K562 (cell line): ENCODE results near the gene BORCS5. TPM values are rescaled to one million over a fixed set of nuclear protein-coding genes. Genes with fewer than 3 reads are reported as not detected.

ENCODE experiments used
- ATAC-seq: fragments of 200-7000 bp; cut with Tn5 transposase; 3 replicates; pipeline ENCODE4 v1.9.1; 2020; ENCODE audit warnings: moderate library complexity
- BruUV-seq: library from RNA; stranded (reverse); fragments of 400-500 nt; replicated peaks from 2 replicates; lab custom pipeline; 2021; lab: Mats Ljungman, UMichigan
- CTCF ChIA-PET: fragments of 300-600 bp; formaldehyde crosslinking; extraction: SDS; loops from one replicate; lab custom pipeline; 2021; ENCODE audit warnings: low intra/inter-chr PET ratio; lab: Yijun Ruan, JAX
- POLR2A ChIA-PET: fragments of 300-600, 350-650 bp; sonication (Branson Sonifier 250); formaldehyde crosslinking; extraction: SDS; loops from one replicate; lab custom pipeline; 2021; ENCODE audit warnings: antibody characterized with exemption, inconsistent platforms; lab: Yijun Ruan, JAX
- DNase-seq, 4 experiments: peaks; one replicate each; pipeline versions ENCODE4 v3.0.0 to v3.0.0-alpha.2; 2011 to 2018; ENCODE audit warnings: low spot score in 3 of 4, mixed read lengths in 3 of 4; ENCODE audit errors: extremely low read depth in 1 of 4
- FAIRE-seq: peaks from 2 replicates; lab custom pipeline; 2011; peaks lifted over from hg19 to GRCh38; lab: Jason Lieb, UNC
- H2AFZ ChIP-seq: 2 replicates; pipeline ENCODE4 v1.6.0; 2011; ENCODE audit warnings: low read depth, low read length, control low read depth, inconsistent platforms
- H3K27ac ChIP-seq: fragments of 200-600 bp; 3 replicates; pipeline ENCODE4 v1.8.0; 2011; ENCODE audit warnings: low read depth, mild to moderate bottlenecking, control low read depth, inconsistent platforms, low read length, moderate library complexity, mixed read lengths; ENCODE audit errors: extremely low read depth
- H3K27me3 ChIP-seq, 2 experiments: fragments of 300-600 bp in 1 of 2; 2 replicates in 1 of 2; 3 replicates in 1 of 2; pipeline versions ENCODE4 v1.6.0 to v1.8.0; 2011; ENCODE audit warnings: inconsistent platforms in 2 of 2, low read length in 2 of 2, mild to moderate bottlenecking in 1 of 2, mixed read lengths in 1 of 2, moderate library complexity in 1 of 2; ENCODE audit not compliant: control insufficient read depth in 2 of 2, insufficient read depth in 2 of 2
- H3K36me3 ChIP-seq: fragments of 300-600 bp; 3 replicates; pipeline ENCODE4 v1.8.0; 2011; ENCODE audit warnings: mild to moderate bottlenecking, low read length, inconsistent platforms; ENCODE audit not compliant: control insufficient read depth, insufficient read depth
- H3K4me1 ChIP-seq, 2 experiments: fragments of 200-600 bp in 1 of 2; replicated peaks in 1 of 2; 2 replicates in 1 of 2; 3 replicates in 1 of 2; pipeline versions ENCODE4 v1.5.1 to v1.8.0; 2011; ENCODE audit warnings: inconsistent platforms in 2 of 2, low read length in 2 of 2, mild to moderate bottlenecking in 1 of 2, mixed read lengths in 1 of 2, moderate library complexity in 1 of 2; ENCODE audit not compliant: control insufficient read depth in 2 of 2, insufficient read depth in 2 of 2
- H3K4me2 ChIP-seq: 2 replicates; pipeline ENCODE4 v1.6.1; 2011; ENCODE audit warnings: low read length, control low read depth, inconsistent platforms, mixed read lengths; ENCODE audit not compliant: insufficient read depth
- H3K4me3 ChIP-seq: fragments of 200-600 bp; sonication (generic), shearing (Covaris generic); 2 replicates; pipeline ENCODE4 v1.5.1; 2016; ENCODE audit warnings: control low read depth, inconsistent platforms
- H3K79me2 ChIP-seq: fragments of 200-600 bp; 3 replicates; pipeline ENCODE4 v1.8.0; 2011; ENCODE audit warnings: low read length, inconsistent platforms; ENCODE audit not compliant: control insufficient read depth, insufficient read depth
- H3K9ac ChIP-seq, 2 experiments: 2 replicates each; pipeline versions ENCODE4 v1.6.0 to v1.6.1; 2011; ENCODE audit warnings: low read depth in 2 of 2, low read length in 2 of 2, control low read depth in 1 of 2, inconsistent platforms in 1 of 2, mild to moderate bottlenecking in 1 of 2, mixed read lengths in 1 of 2; ENCODE audit not compliant: insufficient read depth in 1 of 2
- H3K9me1 ChIP-seq: one replicate; pipeline ENCODE4 v1.6.0; 2011; ENCODE audit warnings: inconsistent platforms, mild to moderate bottlenecking, low read length, moderate library complexity; ENCODE audit not compliant: control insufficient read depth, insufficient read depth
- H3K9me3 ChIP-seq: replicated peaks from 2 replicates; pipeline ENCODE4 v1.5.1; 2011; ENCODE audit warnings: low read depth, low read length, inconsistent platforms; ENCODE audit not compliant: control insufficient read depth, insufficient read depth
- H4K20me1 ChIP-seq: replicated peaks from 2 replicates; pipeline ENCODE4 v1.6.1; 2011; ENCODE audit warnings: low read length, inconsistent platforms, mixed read lengths; ENCODE audit not compliant: control insufficient read depth, insufficient read depth
- AFF1 ChIP-seq, 2 experiments: fragments of 450-650 bp; IDR thresholded peaks; 2 replicates each; pipeline ENCODE4 v1.6.1; 2018; ENCODE audit warnings: mild to moderate bottlenecking in 2 of 2, low read depth in 1 of 2; ENCODE audit not compliant: partially characterized antibody in 2 of 2
- BDP1 ChIP-seq: IDR thresholded peaks from 3 replicates; pipeline ENCODE4 v1.6.1; 2011; ENCODE audit not compliant: insufficient read length, insufficient read depth
- C11orf30 ChIP-seq: fragments of 450-650 bp; IDR thresholded peaks from 2 replicates; pipeline ENCODE4 v1.6.1; 2016; ENCODE audit warnings: low read depth, mild to moderate bottlenecking
- DIDO1 ChIP-seq: fragments of 450-650 bp; IDR thresholded peaks from 2 replicates; pipeline ENCODE4 v1.6.1; 2016; ENCODE audit warnings: low read depth, missing biosample characterization, missing genetic modification characterization
- DMBX1 ChIP-seq: fragments of 250-450 bp; sonication (Bioruptor Pico); IDR thresholded peaks from 2 replicates; pipeline ENCODE4 v1.8.0; 2022; ENCODE audit warnings: inconsistent platforms, mild to moderate bottlenecking, moderate library complexity, borderline replicate concordance
- ELF4 ChIP-seq: fragments of 450-650 bp; formaldehyde crosslinking; IDR thresholded peaks from 2 replicates; pipeline ENCODE4 v1.4.0; 2022; ENCODE audit warnings: missing genetic modification characterization
- GTF2A2 ChIP-seq: IDR thresholded peaks from 2 replicates; pipeline ENCODE4 v1.6.1; 2016; ENCODE audit warnings: mild to moderate bottlenecking, missing genetic modification characterization, missing compliant biosample characterization
- MAFK ChIP-seq: IDR thresholded peaks from 2 replicates; pipeline ENCODE4 v1.6.1; 2011; ENCODE audit warnings: low read length, improper control_type of control experiment
- MED1 ChIP-seq: sonication (generic); formaldehyde crosslinking; IDR thresholded peaks from 2 replicates; pipeline ENCODE4 v1.8.1; 2023; ENCODE audit warnings: missing genetic modification reagents, borderline replicate concordance
- SIRT6 ChIP-seq: IDR thresholded peaks from one replicate; pipeline ENCODE4 v1.6.1; 2012; ENCODE audit warnings: low read depth, mild to moderate bottlenecking, control low read depth, inconsistent platforms, low read length, moderate library complexity
- SMARCA5 ChIP-seq: fragments of 450-650 bp; IDR thresholded peaks from 2 replicates; pipeline ENCODE4 v1.6.1; 2016
- THRA ChIP-seq: fragments of 450-650 bp; IDR thresholded peaks from 2 replicates; pipeline ENCODE4 v1.6.1; 2017; ENCODE audit warnings: mild to moderate bottlenecking, moderate library complexity
- ZNF384 ChIP-seq: IDR thresholded peaks from 2 replicates; pipeline ENCODE4 v1.6.1; 2012; ENCODE audit warnings: low read depth, low read length, improper control_type of control experiment
- WGBS: fragments of 100-300 bp; shearing (Covaris generic); methylation state at CpG from one replicate; pipeline ENCODE4 v1.1.6; 2016; ENCODE audit warnings: low coverage, mixed read lengths; ENCODE audit not compliant: insufficient coverage; ENCODE audit errors: missing lambda C conversion rate; 5-methylcytosine and 5-hydroxymethylcytosine counted together
- in situ Hi-C: fragments of 300-500 bp; cut with MboI; formaldehyde crosslinking; loops from 4 replicates; pipeline ENCODE4 v1.15.0; 2018; ENCODE audit warnings: inconsistent platforms, mixed read lengths
- intact Hi-C: fragments of 100-400 bp; cut with micrococcal nuclease; formaldehyde crosslinking; loops from 2 replicates; pipeline ENCODE4 v1.14.2; 2022
- polyA plus RNA-seq, 8 experiments: library from polyadenylated mRNA; depleted of rRNA in 4 of 8; stranded (reverse) in 5 of 8; unstranded in 3 of 8; fragments of >200 nt; fragmentation: Nextera tagmentation in 2 of 8; fragmentation: Illumina TruSeq in 1 of 8; extraction: Ambion mirVana in 2 of 8; extraction: Trizol in 1 of 8; gene quantifications; 2 replicates each; pipeline versions ENCODE4 v1.2.1 to v1.2.3, GENCODE V29; 2011 to 2014; ENCODE audit warnings: inconsistent platforms in 1 of 8, missing spikeins in 1 of 8
- total RNA-seq, 7 experiments: library from RNA; depleted of rRNA in 6 of 7; stranded (reverse); fragments of >200 nt in 6 of 7; fragmentation: Illumina TruSeq in 2 of 7; extraction: Trizol in 2 of 7; gene quantifications; 2 replicates each; pipeline versions ENCODE4 v1.2.1 to v1.2.3, GENCODE V29; 2011 to 2021; ENCODE audit warnings: low replicate concordance in 1 of 7

Gene BORCS5
- total and polyA plus RNA-seq, 9 of the 15 experiments (the other 6 are each of a cell fraction or from before 2014, with no cell fraction given), result 0.31 to 12.4 (median 6.6) TPM

- no peak for TF ChIP-seq THRA
- TF ChIP-seq GTF2A2 (tag), result no peak
- no peak for TF ChIP-seq SMARCA5
These were observed 155.2 kb downstream of the BORCS5 start (continued) for GRCh38 chr12:12511895-12512711.

DNA sequence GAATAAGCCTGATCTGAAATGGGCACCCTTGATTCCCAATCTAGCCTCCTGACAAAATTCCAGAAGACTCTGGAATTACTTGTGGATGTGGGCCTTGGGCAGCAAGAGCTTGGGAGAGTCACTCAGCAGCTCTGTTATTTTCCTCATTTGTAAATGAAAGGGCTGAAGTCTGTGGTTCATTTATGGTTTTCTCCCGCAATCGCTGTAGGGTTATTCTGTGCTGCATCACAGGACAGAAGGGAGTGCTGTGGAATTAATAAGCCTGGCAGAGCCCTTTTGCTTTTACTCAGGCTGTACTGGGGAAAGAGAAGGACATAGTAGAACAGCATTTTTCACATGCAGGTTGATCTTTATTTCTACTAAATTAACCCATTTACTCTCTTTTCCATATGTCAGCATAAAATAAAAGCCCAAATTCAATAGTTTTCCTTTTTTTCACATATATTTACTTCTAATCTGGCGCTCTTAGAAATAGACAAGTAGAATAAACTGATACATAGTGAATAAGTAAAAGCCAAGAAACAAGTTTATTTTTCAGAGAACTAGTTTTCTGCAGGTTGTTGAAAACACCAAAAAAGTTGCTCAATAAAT is 156.6 kb downstream of the BORCS5 start:
- intact Hi-C loops (no loop called here), in situ Hi-C loops (no loop called here)
- DNase-seq, result no peak
- no peaks in the 10 kb centered on the region for H4K20me1 ChIP-seq
- ATAC-seq, result no peak
- H3K27ac ChIP-seq, result no peak overlapping the region
- ChIA-PET POLR2A (interaction anchor here (0.6 to 0.7 kb wide), 2 partner anchors 14 to 1816 kb away, joined by 3 to 4 read pairs; no protein-coding TSS in a partner anchor), CTCF (no interaction called here)
- WGBS, result 83% methylated on average over 3 of the region's 3 CpGs
- no peak overlapping the region for H3K4me3 ChIP-seq
- no peaks in the 10 kb centered on the region for H3K27me3 ChIP-seq
- H3K9me1 ChIP-seq, result no peaks in the 10 kb centered on the region
- no peak overlapping the region for H2AFZ ChIP-seq
- no TSS peak for BruUV-seq
- H3K4me2 ChIP-seq, result no peak overlapping the region
- H3K9me3 ChIP-seq, result no peaks in the 10 kb centered on the region
- H3K4me1 ChIP-seq, result no peaks in the 10 kb centered on the region; a peak in 1 of 5 replicates
- no peak overlapping the region for H3K9ac ChIP-seq
- H3K79me2 ChIP-seq, result no peaks in the 10 kb centered on the region; the same call in 2 of the 3 replicates
- peaks cover 12% of the 10 kb centered on the region; the same call in 2 of the 3 replicates for H3K36me3 ChIP-seq
- FAIRE-seq, result no peak
- TF ChIP-seq DMBX1 (CRISPR knock-in tag) (no peak), ZNF384 (no peak), ELF4 (CRISPR knock-in tag) (no peak), AFF1 (IDR thresholded peaks at IDR 0.05; ENCODE audit: low read depth in 1 of 2, partially characterized antibody in 2 of 2) (no peak), MED1 (CRISPR knock-in tag) (no peak), MAFK (peak; percentile 51), SIRT6 (no peak), DIDO1 (no peak), C11orf30 (peak; percentile 44; the same call in 1 of the 2 replicates), BDP1 (no peak)
